T-helper 1 cell (primary cell): Measurements from ENCODE around the gene USP1.

ENCODE experiments used
- DNase-seq, 5 donors: peaks; one replicate each; pipeline ENCODE4 v3.0.0-alpha.2; 2012 to 2020

USP1 gene

DNA sequence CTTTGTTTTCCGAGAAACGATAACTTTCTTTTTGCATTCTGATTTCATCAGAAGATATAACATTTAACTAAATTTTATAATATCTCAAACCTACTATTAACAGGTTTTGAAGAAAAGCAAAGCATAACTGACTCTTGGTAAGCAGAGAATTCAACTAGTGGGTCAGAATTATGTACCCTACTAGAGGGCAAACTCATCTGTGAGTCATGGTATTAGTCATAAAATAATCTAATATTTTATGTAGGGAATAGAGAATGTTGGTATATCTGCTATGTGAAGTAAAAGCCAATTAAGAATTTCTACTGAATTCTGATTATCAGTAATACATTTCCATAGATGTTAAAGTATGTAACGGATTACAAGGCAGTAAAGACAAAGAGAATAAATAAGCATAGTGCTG lies 56.8 kb downstream of the USP1 start:
- DNase-seq = no peak

DNA sequence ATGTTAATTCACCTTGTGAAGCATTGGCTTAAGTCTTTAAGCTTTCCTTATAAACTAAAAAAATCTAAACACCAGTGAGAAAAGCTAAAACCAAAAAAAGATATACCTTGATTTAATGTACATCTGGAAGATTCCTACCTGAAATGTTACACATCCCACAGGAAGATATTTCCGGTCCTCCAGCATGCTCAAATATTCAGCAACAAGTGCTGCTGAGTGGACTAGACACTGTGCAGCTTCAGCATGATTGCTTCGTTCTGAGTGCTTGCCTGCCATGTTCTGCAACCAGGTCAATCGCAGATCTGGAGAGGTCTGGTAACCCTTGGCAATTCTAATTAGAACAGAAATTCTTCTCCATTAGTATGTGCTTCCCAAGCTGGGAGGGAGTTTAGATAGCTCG lies 57.3 kb downstream of the USP1 start:
- DNase-seq = no peak

DNA sequence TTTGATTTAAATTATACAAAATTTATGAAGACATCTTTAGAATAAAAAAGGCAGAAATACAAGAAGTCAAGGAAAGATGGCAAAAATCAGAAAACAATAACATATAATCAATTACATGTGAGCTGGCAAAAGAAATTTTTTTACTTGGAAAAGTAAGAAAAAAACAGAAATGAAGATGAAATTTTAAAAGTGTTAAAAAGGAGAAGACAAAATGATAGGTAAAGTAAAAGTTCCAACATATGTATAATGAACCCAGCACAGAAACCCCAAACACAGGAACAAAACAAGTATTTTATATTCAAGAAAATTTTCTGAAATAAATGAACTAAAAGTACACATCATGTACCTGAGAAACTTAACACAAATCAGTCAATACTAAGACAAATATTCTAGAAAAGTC lies 63.4 kb downstream of the USP1 start:
- no peak for DNase-seq
